ENCODE data around the gene ESRRA.

The ESRRA gene

DNA sequence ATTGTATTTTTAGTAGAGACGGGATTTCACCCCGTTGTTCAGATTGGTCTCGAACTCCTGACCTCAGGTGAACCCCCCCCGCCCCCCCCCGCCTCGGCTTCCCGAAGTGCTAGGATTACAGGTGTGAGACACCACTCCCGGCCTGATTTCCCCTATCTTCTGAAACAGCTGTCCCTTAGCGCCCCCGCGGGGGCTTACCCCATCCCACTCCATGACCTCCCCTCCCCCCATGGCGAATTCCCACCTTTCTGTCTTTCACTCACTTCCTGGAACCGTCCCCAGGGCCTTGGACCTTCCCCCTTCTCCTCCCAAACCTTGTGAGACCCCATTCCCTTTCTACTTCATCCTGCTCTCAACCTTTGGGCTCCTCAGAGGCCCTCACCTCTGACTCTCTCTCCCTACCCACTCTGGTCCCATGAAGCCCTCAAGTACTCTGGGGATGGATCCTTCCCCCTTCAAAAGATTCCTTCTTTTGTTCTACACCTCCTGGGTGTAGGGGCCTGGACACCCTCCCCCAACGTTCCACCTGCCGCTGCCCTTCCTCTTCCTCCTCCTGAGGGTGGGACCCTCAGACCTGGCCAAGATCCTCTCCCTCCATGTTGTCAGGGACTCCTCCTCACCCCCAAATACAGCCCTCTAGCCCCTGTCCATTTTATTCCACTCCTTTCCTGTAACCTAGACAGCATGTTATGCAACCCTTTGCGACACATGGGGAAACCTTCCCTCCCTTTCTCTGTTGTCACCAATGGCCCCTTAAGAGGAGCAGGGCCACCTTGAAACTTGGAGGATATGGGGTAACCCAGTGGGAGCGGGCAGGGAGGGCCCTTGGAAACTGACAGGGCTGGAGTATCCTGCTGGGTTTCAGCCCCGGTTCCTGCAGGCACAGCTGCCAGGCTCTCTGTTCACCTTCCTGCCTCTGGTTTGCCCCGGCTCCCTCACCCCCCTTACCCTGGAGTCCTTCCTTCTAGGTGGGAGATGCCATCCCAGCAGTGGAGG is 13.7 kb downstream of the ESRRA start:
- peak overlapping the region; percentile 84; the same call in 1 of the 2 replicates for H3K9ac ChIP-seq
- H3K27me3 ChIP-seq (ENCODE audit: insufficient read depth, low read depth): no peaks in the 10 kb centered on the region
- H3K79me2 ChIP-seq (ENCODE audit: insufficient read depth, low read depth): peaks cover 10% of the 10 kb centered on the region; the same call in 1 of the 2 replicates
- peak overlapping the region; percentile 91 for H3K4me2 ChIP-seq
- H4K20me1 ChIP-seq (ENCODE audit: insufficient read depth): no peaks in the 10 kb centered on the region
- no peak overlapping the region for H3K4me3 ChIP-seq (IDR thresholded peaks at IDR 0.05; ENCODE audit: insufficient read depth, low read depth, low read length)
- H3K36me3 ChIP-seq (ENCODE audit: insufficient read depth): no peaks in the 10 kb centered on the region
- H3K4me1 ChIP-seq (ENCODE audit: low read depth, poor library complexity, severe bottlenecking): peaks cover 33% of the 10 kb centered on the region
- TF ChIP-seq, protein P1, sequence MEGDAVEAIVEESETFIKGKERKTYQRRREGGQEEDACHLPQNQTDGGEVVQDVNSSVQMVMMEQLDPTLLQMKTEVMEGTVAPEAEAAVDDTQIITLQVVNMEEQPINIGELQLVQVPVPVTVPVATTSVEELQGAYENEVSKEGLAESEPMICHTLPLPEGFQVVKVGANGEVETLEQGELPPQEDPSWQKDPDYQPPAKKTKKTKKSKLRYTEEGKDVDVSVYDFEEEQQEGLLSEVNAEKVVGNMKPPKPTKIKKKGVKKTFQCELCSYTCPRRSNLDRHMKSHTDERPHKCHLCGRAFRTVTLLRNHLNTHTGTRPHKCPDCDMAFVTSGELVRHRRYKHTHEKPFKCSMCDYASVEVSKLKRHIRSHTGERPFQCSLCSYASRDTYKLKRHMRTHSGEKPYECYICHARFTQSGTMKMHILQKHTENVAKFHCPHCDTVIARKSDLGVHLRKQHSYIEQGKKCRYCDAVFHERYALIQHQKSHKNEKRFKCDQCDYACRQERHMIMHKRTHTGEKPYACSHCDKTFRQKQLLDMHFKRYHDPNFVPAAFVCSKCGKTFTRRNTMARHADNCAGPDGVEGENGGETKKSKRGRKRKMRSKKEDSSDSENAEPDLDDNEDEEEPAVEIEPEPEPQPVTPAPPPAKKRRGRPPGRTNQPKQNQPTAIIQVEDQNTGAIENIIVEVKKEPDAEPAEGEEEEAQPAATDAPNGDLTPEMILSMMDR (conservative IDR thresholded peaks at IDR 0.05; ENCODE audit: low read depth, low read length): no peak
- H3K27ac ChIP-seq: peak overlapping the region; percentile 88; the same call in 1 of the 2 replicates
- H2AFZ ChIP-seq (ENCODE audit: low read depth): peak overlapping the region; percentile 67; the same call in 1 of the 2 replicates

DNA sequence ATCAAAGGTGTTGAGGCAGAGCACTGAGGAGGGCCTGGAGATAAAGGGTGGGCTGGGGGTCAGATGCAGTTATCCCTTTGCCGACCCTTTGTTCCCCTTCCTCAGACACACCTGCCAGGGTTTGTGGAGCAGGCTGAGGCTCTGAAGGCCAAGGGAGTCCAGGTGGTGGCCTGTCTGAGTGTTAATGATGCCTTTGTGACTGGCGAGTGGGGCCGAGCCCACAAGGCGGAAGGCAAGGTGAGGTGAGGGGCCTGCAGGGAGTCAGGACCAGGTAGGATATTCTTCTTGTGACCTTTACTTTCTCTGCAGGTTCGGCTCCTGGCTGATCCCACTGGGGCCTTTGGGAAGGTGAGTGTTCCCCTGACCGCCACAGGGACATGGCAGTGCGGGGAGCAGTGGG is 15.2 kb downstream of the ESRRA start:
- no peaks in the 10 kb centered on the region for H3K79me2 ChIP-seq (ENCODE audit: insufficient read depth, low read depth)
- peaks cover 20% of the 10 kb centered on the region for H3K4me1 ChIP-seq (ENCODE audit: low read depth, poor library complexity, severe bottlenecking)
- H3K27me3 ChIP-seq (ENCODE audit: insufficient read depth, low read depth): no peaks in the 10 kb centered on the region
- H3K36me3 ChIP-seq (ENCODE audit: insufficient read depth): no peaks in the 10 kb centered on the region
- TF ChIP-seq, protein P1 (conservative IDR thresholded peaks at IDR 0.05; ENCODE audit: low read depth, low read length): no peak
- H3K27ac ChIP-seq: no peak overlapping the region
- no peaks in the 10 kb centered on the region for H4K20me1 ChIP-seq (ENCODE audit: insufficient read depth)
- H3K4me3 ChIP-seq (IDR thresholded peaks at IDR 0.05; ENCODE audit: insufficient read depth, low read depth, low read length): no peak overlapping the region
- H2AFZ ChIP-seq (ENCODE audit: low read depth): no peak overlapping the region
- H3K9ac ChIP-seq: no peak overlapping the region
- no peak overlapping the region for H3K4me2 ChIP-seq

DNA sequence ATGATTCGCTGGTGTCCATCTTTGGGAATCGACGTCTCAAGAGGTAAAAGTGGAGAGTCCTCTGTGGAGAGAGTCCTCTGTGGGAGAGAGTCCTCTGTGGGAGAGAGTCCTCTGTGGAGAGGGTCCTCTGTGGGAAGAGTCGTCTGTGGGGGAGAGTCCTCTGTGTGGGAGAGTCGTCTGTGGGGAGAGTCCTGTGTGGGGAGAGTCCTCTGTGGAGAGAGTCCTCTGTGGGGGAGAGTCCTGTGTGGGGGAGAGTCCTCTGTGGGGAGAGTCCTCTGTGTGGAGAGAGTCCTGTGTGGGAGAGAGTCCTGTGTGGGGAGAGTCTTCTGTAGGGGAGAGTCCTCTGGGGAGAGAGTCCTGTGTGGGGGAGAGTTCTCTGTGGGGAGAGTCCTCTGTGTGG is 15.7 kb downstream of the ESRRA start:
- H3K79me2 ChIP-seq (ENCODE audit: insufficient read depth, low read depth): no peaks in the 10 kb centered on the region
- H3K27ac ChIP-seq: no peak overlapping the region
- no peak overlapping the region for H2AFZ ChIP-seq (ENCODE audit: low read depth)
- H3K36me3 ChIP-seq (ENCODE audit: insufficient read depth): no peaks in the 10 kb centered on the region
- H3K9ac ChIP-seq: no peak overlapping the region
- no peaks in the 10 kb centered on the region for H3K27me3 ChIP-seq (ENCODE audit: insufficient read depth, low read depth)
- no peak overlapping the region for H3K4me2 ChIP-seq
- TF ChIP-seq, protein P1 (conservative IDR thresholded peaks at IDR 0.05; ENCODE audit: low read depth, low read length): no peak
- no peak overlapping the region for H3K4me3 ChIP-seq (IDR thresholded peaks at IDR 0.05; ENCODE audit: insufficient read depth, low read depth, low read length)
- peaks cover 16% of the 10 kb centered on the region for H3K4me1 ChIP-seq (ENCODE audit: low read depth, poor library complexity, severe bottlenecking)
- H4K20me1 ChIP-seq (ENCODE audit: insufficient read depth): no peaks in the 10 kb centered on the region

DNA sequence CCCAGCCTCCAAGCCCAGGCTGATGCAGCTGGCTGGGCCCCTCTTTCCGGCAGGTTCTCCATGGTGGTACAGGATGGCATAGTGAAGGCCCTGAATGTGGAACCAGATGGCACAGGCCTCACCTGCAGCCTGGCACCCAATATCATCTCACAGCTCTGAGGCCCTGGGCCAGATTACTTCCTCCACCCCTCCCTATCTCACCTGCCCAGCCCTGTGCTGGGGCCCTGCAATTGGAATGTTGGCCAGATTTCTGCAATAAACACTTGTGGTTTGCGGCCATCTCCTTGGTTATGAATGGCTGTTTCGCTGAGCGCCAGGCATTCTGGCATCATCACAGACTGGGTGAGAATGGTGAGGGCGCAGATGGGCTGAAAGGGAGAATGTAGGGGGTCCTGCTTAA is 16.2 kb downstream of the ESRRA start:
- Histone ChIP-seq H3K4me2 (no peak overlapping the region), H3K27ac (no peak overlapping the region), H2AFZ (ENCODE audit: low read depth) (no peak overlapping the region), H3K4me3 (IDR thresholded peaks at IDR 0.05; ENCODE audit: insufficient read depth, low read depth, low read length) (no peak overlapping the region), H3K4me1 (ENCODE audit: low read depth, poor library complexity, severe bottlenecking) (peaks cover 11% of the 10 kb centered on the region), H3K79me2 (ENCODE audit: insufficient read depth, low read depth) (no peaks in the 10 kb centered on the region), H4K20me1 (ENCODE audit: insufficient read depth) (no peaks in the 10 kb centered on the region), H3K27me3 (ENCODE audit: insufficient read depth, low read depth) (no peaks in the 10 kb centered on the region), H3K9ac (no peak overlapping the region), H3K36me3 (ENCODE audit: insufficient read depth) (no peaks in the 10 kb centered on the region)
- TF ChIP-seq, protein P1 (conservative IDR thresholded peaks at IDR 0.05; ENCODE audit: low read depth, low read length): no peak
